ENCODE data around the gene XPO6.

The XPO6 gene

GRCh38 chr16:28059841-28060575 is 151.8 kb downstream of the XPO6 start:
- DNase-seq: no peak

GRCh38 chr16:28058839-28059589 is 152.8 kb downstream of the XPO6 start:
- no peak for DNase-seq

GRCh38 chr16:28057949-28058348 is 153.8 kb downstream of the XPO6 start:
- no peak for DNase-seq

DNA sequence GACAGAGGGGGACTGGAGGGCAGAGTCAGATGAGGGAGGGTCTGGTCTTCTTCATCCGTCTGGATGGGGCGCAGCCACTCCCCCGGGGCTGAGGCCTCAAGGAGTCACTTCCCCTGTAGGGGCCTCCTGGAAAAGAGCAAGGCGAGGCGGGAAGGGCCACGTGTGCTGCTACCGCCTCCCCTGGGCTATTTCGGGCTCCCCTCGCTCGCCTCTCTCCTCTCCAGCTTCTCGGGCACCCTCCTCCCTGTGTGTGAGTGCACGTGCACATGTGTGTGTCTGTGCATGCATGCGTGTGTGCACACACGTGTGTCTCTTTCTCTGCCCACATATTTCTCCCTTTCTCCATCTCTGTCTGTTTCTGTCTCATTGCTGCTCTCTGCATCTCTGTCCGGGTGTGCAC is 158.3 kb downstream of the XPO6 start:
- DNase-seq: no peak

DNA sequence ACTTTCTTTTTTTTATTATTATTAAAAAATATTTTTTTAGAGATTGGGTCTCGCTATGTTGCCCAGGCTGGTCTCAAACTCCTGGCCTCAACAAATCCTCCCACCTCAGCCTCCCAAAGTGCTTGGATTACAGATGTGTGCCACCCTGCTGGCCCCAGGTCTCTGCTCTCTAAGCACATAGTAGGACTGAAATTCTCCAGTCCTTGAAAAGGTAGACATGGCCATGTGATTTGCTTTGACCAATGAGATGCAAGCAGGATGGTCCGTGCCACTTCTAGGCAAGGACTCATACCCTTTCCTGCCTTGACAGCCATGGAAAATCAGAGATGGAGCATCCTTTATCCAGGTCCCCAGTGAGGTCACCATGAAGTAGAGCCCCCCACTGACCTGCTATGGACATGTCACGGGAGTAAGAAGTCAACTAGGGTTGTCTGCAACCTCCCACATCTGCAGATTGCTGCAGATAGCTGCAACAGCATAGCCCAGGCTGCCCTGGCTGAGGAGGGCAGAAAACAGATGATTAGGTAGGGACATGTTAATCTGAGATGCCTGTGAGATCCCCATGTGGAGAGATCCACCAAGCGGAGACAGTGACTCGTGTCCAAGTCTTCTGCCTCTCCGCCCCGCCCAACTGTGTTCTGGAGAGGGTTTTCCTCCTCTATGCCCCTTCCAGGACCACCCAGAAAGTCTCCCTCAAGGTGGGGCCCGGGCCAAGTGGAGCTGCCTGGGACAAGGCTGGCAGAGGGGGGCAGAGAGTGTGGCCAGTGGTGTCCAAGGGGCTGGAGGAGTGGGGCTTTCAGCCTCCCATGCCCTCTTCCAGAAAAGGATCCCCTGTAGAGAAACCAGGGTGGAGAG is 159.3 kb downstream of the XPO6 start:
- DNase-seq: no peak

GRCh38 chr16:28051486-28051885 is 160.3 kb downstream of the XPO6 start:
- no peak for DNase-seq

All from stimulated activated CD4-positive, alpha-beta T cell treated with anti-CD3 and anti-CD28 coated beads, Interleukin-4, amount 100 ng/mL, for 24 hours (primary cell).